OCI-LY7 (cell line): ENCODE data around the gene LHFPL6.

Experiments
- EZH2phosphoT487 ChIP-seq: fragments of 200-600 bp; sonication (generic); IDR thresholded peaks from 2 replicates; pipeline ENCODE4 v1.6.1; 2018; ENCODE audit warnings: low read depth, borderline replicate concordance, mild to moderate bottlenecking, mixed run types, antibody characterized with exemption, low read length, moderate library complexity, mixed read lengths
- TF ChIP-seq, protein P1 (sequence below): fragments of 200-600 bp; sonication (generic); conservative IDR thresholded peaks from 2 replicates; pipeline ENCODE4 v1.5.1; 2014; ENCODE audit warnings: mild to moderate bottlenecking, antibody characterized with exemption, low read length, moderate library complexity, mixed read lengths

- TF ChIP-seq, protein P1, sequence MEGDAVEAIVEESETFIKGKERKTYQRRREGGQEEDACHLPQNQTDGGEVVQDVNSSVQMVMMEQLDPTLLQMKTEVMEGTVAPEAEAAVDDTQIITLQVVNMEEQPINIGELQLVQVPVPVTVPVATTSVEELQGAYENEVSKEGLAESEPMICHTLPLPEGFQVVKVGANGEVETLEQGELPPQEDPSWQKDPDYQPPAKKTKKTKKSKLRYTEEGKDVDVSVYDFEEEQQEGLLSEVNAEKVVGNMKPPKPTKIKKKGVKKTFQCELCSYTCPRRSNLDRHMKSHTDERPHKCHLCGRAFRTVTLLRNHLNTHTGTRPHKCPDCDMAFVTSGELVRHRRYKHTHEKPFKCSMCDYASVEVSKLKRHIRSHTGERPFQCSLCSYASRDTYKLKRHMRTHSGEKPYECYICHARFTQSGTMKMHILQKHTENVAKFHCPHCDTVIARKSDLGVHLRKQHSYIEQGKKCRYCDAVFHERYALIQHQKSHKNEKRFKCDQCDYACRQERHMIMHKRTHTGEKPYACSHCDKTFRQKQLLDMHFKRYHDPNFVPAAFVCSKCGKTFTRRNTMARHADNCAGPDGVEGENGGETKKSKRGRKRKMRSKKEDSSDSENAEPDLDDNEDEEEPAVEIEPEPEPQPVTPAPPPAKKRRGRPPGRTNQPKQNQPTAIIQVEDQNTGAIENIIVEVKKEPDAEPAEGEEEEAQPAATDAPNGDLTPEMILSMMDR: no peak
- no peak for TF ChIP-seq EZH2phosphoT487
Measured at GRCh38 chr13:39379667-39380655, 223.0 kb downstream of the LHFPL6 start.
